ENCODE results near the gene THBS3. TPM values are rescaled to one million over a fixed set of nuclear protein-coding genes. Genes with fewer than 3 reads are reported as not detected.
"Not testable (repeated sequence)": the region's sequence is repeated elsewhere in the genome, so short reads cannot be mapped to it uniquely, and the experiment has no call there.

Gene THBS3
- total RNA-seq, 1 experiment from 2014 or later = 33.0 TPM

- TF ChIP-seq, protein P1, sequence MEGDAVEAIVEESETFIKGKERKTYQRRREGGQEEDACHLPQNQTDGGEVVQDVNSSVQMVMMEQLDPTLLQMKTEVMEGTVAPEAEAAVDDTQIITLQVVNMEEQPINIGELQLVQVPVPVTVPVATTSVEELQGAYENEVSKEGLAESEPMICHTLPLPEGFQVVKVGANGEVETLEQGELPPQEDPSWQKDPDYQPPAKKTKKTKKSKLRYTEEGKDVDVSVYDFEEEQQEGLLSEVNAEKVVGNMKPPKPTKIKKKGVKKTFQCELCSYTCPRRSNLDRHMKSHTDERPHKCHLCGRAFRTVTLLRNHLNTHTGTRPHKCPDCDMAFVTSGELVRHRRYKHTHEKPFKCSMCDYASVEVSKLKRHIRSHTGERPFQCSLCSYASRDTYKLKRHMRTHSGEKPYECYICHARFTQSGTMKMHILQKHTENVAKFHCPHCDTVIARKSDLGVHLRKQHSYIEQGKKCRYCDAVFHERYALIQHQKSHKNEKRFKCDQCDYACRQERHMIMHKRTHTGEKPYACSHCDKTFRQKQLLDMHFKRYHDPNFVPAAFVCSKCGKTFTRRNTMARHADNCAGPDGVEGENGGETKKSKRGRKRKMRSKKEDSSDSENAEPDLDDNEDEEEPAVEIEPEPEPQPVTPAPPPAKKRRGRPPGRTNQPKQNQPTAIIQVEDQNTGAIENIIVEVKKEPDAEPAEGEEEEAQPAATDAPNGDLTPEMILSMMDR (IDR thresholded peaks at IDR 0.05; ENCODE audit: unreplicated experiment) = no peak
- peak overlapping the region; percentile 94 for H3K4me3 Mint-ChIP-seq (ENCODE audit: unreplicated experiment)
- no peak for DNase-seq (ENCODE audit: unreplicated experiment)
- no peaks in the 10 kb centered on the region for H3K9me3 Mint-ChIP-seq (ENCODE audit: unreplicated experiment)
- peaks cover 32% of the 10 kb centered on the region for H3K4me1 Mint-ChIP-seq (ENCODE audit: insufficient read depth, unreplicated experiment)
- H3K27me3 Mint-ChIP-seq (ENCODE audit: insufficient read depth, unreplicated experiment) = no peaks in the 10 kb centered on the region
- H3K27ac Mint-ChIP-seq (ENCODE audit: low read depth, unreplicated experiment) = peak overlapping the region; percentile 27
- POLR2A ChIA-PET = interaction anchor here (0.9 to 6.7 kb wide), 6 partner anchors 10 to 66 kb away, joined by 3 to 215 read pairs (median 18); partner anchors contain the start of genes KRTCAP2, MTX1, SCAMP3 and THBS3
- peaks cover 58% of the 10 kb centered on the region for H3K36me3 Mint-ChIP-seq (ENCODE audit: insufficient read depth, unreplicated experiment)
- BruUV-seq (replicated peaks) = no TSS peak
- CTCF ChIA-PET = interaction anchor here (0.5 to 7.6 kb wide), 9 partner anchors 10 to 209 kb away, joined by 3 to 111 read pairs (median 3); partner anchors contain the start of genes KRTCAP2, MTX1 and THBS3
- intact Hi-C loops (cut with micrococcal nuclease) = no loop called here
These were observed 11.4 kb downstream of the THBS3 start for GRCh38 chr1:155196103-155196892.

GRCh38 chr1:155195201-155196102 lies 12.2 kb downstream of the THBS3 start:
- BruUV-seq (replicated peaks) = TSS peak; percentile 63
- TF ChIP-seq, protein P1 (IDR thresholded peaks at IDR 0.05; ENCODE audit: unreplicated experiment) = no peak
- ChIA-PET CTCF (interaction anchor here (0.7 to 7.6 kb wide), 13 partner anchors 10 to 110 kb away, joined by 3 to 111 read pairs (median 5); partner anchors contain the start of genes KRTCAP2, MTX1, THBS3 and TRIM46), POLR2A (interaction anchor here (0.9 to 6.7 kb wide), 13 partner anchors 11 to 222 kb away, joined by 3 to 215 read pairs (median 22); partner anchors contain the start of genes CKS1B, EFNA1, ENTREP3 and KRTCAP2)
- H3K4me1 Mint-ChIP-seq (ENCODE audit: insufficient read depth, unreplicated experiment) = peaks cover 32% of the 10 kb centered on the region
- peak overlapping the region; percentile 94 for H3K4me3 Mint-ChIP-seq (ENCODE audit: unreplicated experiment)
- H3K36me3 Mint-ChIP-seq (ENCODE audit: insufficient read depth, unreplicated experiment) = peaks cover 55% of the 10 kb centered on the region
- DNase-seq (ENCODE audit: unreplicated experiment) = no peak
- intact Hi-C loops (cut with micrococcal nuclease) = no loop called here
- no peaks in the 10 kb centered on the region for H3K9me3 Mint-ChIP-seq (ENCODE audit: unreplicated experiment)
- peak overlapping the region; percentile 100 for H3K27ac Mint-ChIP-seq (ENCODE audit: low read depth, unreplicated experiment)
- no peaks in the 10 kb centered on the region for H3K27me3 Mint-ChIP-seq (ENCODE audit: insufficient read depth, unreplicated experiment)

- CTCF ChIA-PET = interaction anchor here (0.5 to 7.6 kb wide), 28 partner anchors 9 to 454 kb away, joined by 3 to 111 read pairs (median 4); partner anchors contain the start of genes KRTCAP2, MSTO1, MTX1 and PMVK
- Mint-ChIP-seq H3K4me3 (ENCODE audit: unreplicated experiment) (peak overlapping the region; percentile 94), H3K4me1 (ENCODE audit: insufficient read depth, unreplicated experiment) (peaks cover 32% of the 10 kb centered on the region), H3K36me3 (ENCODE audit: insufficient read depth, unreplicated experiment) (peaks cover 44% of the 10 kb centered on the region), H3K27ac (ENCODE audit: low read depth, unreplicated experiment) (peak overlapping the region; percentile 100)
- not testable (repeated sequence) for H3K9me3 Mint-ChIP-seq (ENCODE audit: unreplicated experiment); BruUV-seq (replicated peaks); H3K27me3 Mint-ChIP-seq (ENCODE audit: insufficient read depth, unreplicated experiment); DNase-seq (ENCODE audit: unreplicated experiment)
- intact Hi-C loops (cut with micrococcal nuclease) = loop anchor here (2.0 to 5.0 kb wide), 2 partner anchors 17 to 33 kb away; no protein-coding TSS in a partner anchor
- POLR2A ChIA-PET = interaction anchor here (0.7 to 6.7 kb wide), 35 partner anchors 12 to 927 kb away, joined by 3 to 215 read pairs (median 6); partner anchors contain the start of genes ASH1L, CKS1B, CLK2 and EFNA1
These were observed 13.8 kb downstream of the THBS3 start for GRCh38 chr1:155193991-155194240.

- TF ChIP-seq, protein P1 (IDR thresholded peaks at IDR 0.05; ENCODE audit: unreplicated experiment) = peak; percentile 99
- Mint-ChIP-seq H3K4me3 (ENCODE audit: unreplicated experiment) (peak overlapping the region; percentile 94), H3K9me3 (ENCODE audit: unreplicated experiment) (no peaks in the 10 kb centered on the region), H3K36me3 (ENCODE audit: insufficient read depth, unreplicated experiment) (peaks cover 41% of the 10 kb centered on the region), H3K27ac (ENCODE audit: low read depth, unreplicated experiment) (peak overlapping the region; percentile 100), H3K27me3 (ENCODE audit: insufficient read depth, unreplicated experiment) (no peaks in the 10 kb centered on the region), H3K4me1 (ENCODE audit: insufficient read depth, unreplicated experiment) (peaks cover 32% of the 10 kb centered on the region)
- BruUV-seq (replicated peaks) = no TSS peak
- ChIA-PET POLR2A (interaction anchor here (0.6 to 6.7 kb wide), 38 partner anchors 13 to 1882 kb away, joined by 3 to 215 read pairs (median 5); partner anchors contain the start of genes ADAM15, CKS1B, CLK2 and EFNA1), CTCF (interaction anchor here (0.5 to 7.6 kb wide), 30 partner anchors 9 to 454 kb away, joined by 3 to 111 read pairs (median 4); partner anchors contain the start of genes KRTCAP2, MSTO1, MTX1 and PMVK)
- intact Hi-C loops (cut with micrococcal nuclease) = loop anchor here (2.0 to 5.0 kb wide), 2 partner anchors 17 to 34 kb away; no protein-coding TSS in a partner anchor
- peak; percentile 100 for DNase-seq (ENCODE audit: unreplicated experiment)
These were observed 14.3 kb downstream of the THBS3 start for GRCh38 chr1:155193275-155193990.

Data from MCF 10A (cell line).